OCI-LY7 (cell line): ENCODE results near the gene YBX3. TPM values are rescaled to one million over a fixed set of nuclear protein-coding genes. Genes with fewer than 3 reads are reported as not detected.
A peak's percentile ranks its signal among the peaks of the same experiment; 100 is the strongest.

Source experiments
- BruUV-seq: library from RNA; stranded (reverse); fragments of 400-500 nt; replicated peaks from 2 replicates; lab custom pipeline; 2021; lab: Mats Ljungman, UMichigan
- CTCF ChIA-PET: fragments of 300-600 bp; sonication (Branson Sonifier 250); formaldehyde crosslinking; loops from one replicate; lab custom pipeline; 2022; ENCODE audit warnings: antibody characterized with exemption; ENCODE audit not compliant: unreplicated experiment; lab: Charles Lee
- POLR2A ChIA-PET: fragments of 300-600 bp; sonication (Branson Sonifier 250); formaldehyde crosslinking; loops from one replicate; lab custom pipeline; 2022; ENCODE audit warnings: antibody characterized with exemption; lab: Charles Lee
- DNase-seq: peaks from one replicate; pipeline ENCODE4 v3.0.0-alpha.2; 2015; ENCODE audit warnings: low spot score
- H2AFZ ChIP-seq: fragments of 200-600 bp; sonication (generic), shearing (Covaris generic); 2 replicates; pipeline ENCODE4 v1.6.1; 2014; ENCODE audit warnings: mild to moderate bottlenecking, antibody characterized with exemption, low read length, moderate library complexity
- H3K27ac ChIP-seq: fragments of 200-600 bp; sonication (generic); 2 replicates; pipeline ENCODE4 v1.5.1; 2014; ENCODE audit warnings: mixed run types, low read depth, mild to moderate bottlenecking, moderate library complexity, low read length, inconsistent platforms; ENCODE audit not compliant: poor library complexity, severe bottlenecking
- H3K36me3 ChIP-seq: fragments of 200-600 bp; sonication (generic); 2 replicates; pipeline ENCODE4 v1.6.1; 2014; ENCODE audit warnings: mild to moderate bottlenecking, antibody characterized with exemption, low read length, moderate library complexity, mixed read lengths; ENCODE audit not compliant: insufficient read depth
- H3K4me1 ChIP-seq: fragments of 200-600 bp; sonication (generic); 2 replicates; pipeline ENCODE4 v1.5.1; 2014; ENCODE audit warnings: mild to moderate bottlenecking, low read length; ENCODE audit not compliant: insufficient read depth, poor library complexity, severe bottlenecking
- H3K4me2 ChIP-seq: fragments of 200-600 bp; sonication (generic); 2 replicates; pipeline ENCODE4 v1.6.1; 2014; ENCODE audit warnings: mild to moderate bottlenecking, low read length
- H3K4me3 ChIP-seq: fragments of 200-600 bp; sonication (generic); 2 replicates; pipeline ENCODE4 v1.5.1; 2014; ENCODE audit warnings: mild to moderate bottlenecking, low read depth, low read length; ENCODE audit not compliant: poor library complexity, severe bottlenecking
- H3K79me2 ChIP-seq: fragments of 200-600 bp; sonication (generic); 2 replicates; pipeline ENCODE4 v1.6.1; 2016; ENCODE audit warnings: low read depth, mild to moderate bottlenecking, low read length, moderate library complexity, mixed read lengths; ENCODE audit not compliant: insufficient read depth
- H3K9me2 ChIP-seq: fragments of 200-600 bp; sonication (generic); 2 replicates; pipeline ENCODE4 v1.6.1; 2016; ENCODE audit warnings: mild to moderate bottlenecking, low read length, mixed read lengths; ENCODE audit not compliant: insufficient read depth
- H3K9me3 ChIP-seq: fragments of 200-600 bp; sonication (generic); 2 replicates; pipeline ENCODE4 v1.6.1; 2014; ENCODE audit warnings: mild to moderate bottlenecking, mixed run types, low read length, mixed read lengths
- H4K20me1 ChIP-seq: fragments of 200-600 bp; sonication (generic); 2 replicates; pipeline ENCODE4 v1.6.1; 2014; ENCODE audit warnings: mild to moderate bottlenecking, antibody characterized with exemption, low read length, moderate library complexity, mixed read lengths; ENCODE audit not compliant: insufficient read depth
- EZH2phosphoT487 ChIP-seq: fragments of 200-600 bp; sonication (generic); IDR thresholded peaks from 2 replicates; pipeline ENCODE4 v1.6.1; 2018; ENCODE audit warnings: low read depth, borderline replicate concordance, mild to moderate bottlenecking, mixed run types, antibody characterized with exemption, low read length, moderate library complexity, mixed read lengths
- intact Hi-C: fragments of 100-400 bp; cut with micrococcal nuclease; formaldehyde crosslinking; loops from one replicate; pipeline ENCODE4 v1.10.0; 2022; ENCODE audit not compliant: unreplicated experiment
- total RNA-seq, 2 experiments: library from RNA; depleted of rRNA in 1 of 2; stranded (reverse); fragments of >200 nt in 1 of 2; shearing (Covaris generic) in 1 of 2; gene quantifications; 2 replicates each; pipeline ENCODE4 v1.2.3, GENCODE V29; 2014 to 2022
- TF ChIP-seq, protein P1 (sequence below): fragments of 200-600 bp; sonication (generic); conservative IDR thresholded peaks from 2 replicates; pipeline ENCODE4 v1.5.1; 2014; ENCODE audit warnings: mild to moderate bottlenecking, antibody characterized with exemption, low read length, moderate library complexity, mixed read lengths

The YBX3 gene
- total RNA-seq, 2 experiments from 2014 or later, result 97.5 to 223 TPM

DNA sequence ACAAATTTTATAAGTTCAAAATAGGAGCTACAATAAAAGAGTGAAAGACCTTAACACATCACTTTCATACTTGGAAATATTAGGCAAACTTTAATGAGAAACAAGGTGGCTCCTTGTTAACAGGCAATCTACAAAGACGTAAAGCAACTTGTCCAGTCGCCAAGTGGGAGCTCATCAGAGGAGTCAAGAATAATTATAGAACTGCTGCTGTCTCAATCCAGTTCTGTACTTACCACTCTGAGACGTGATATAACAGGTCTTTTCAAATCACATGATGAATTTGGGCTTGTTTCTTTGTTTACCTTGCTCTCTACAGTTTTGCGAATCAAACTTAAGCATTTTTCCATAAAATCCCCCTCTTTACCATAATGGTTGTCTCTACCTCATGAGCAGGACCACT lies 3.6 kb downstream of the YBX3 start:
- H3K4me1 ChIP-seq, result peaks cover 28% of the 10 kb centered on the region
- no peak overlapping the region for H3K4me3 ChIP-seq
- no TSS peak for BruUV-seq
- 0 out of 2 replicates have a peak overlapping the region, but pooled peaks have one; percentile 75 for H3K4me2 ChIP-seq
- H3K79me2 ChIP-seq, result peaks cover 50% of the 10 kb centered on the region
- peaks cover 43% of the 10 kb centered on the region for H3K36me3 ChIP-seq
- no peaks in the 10 kb centered on the region for H3K9me3 ChIP-seq
- CTCF ChIA-PET, result no interaction called here
- intact Hi-C loops, result no loop called here
- TF ChIP-seq, protein P1, sequence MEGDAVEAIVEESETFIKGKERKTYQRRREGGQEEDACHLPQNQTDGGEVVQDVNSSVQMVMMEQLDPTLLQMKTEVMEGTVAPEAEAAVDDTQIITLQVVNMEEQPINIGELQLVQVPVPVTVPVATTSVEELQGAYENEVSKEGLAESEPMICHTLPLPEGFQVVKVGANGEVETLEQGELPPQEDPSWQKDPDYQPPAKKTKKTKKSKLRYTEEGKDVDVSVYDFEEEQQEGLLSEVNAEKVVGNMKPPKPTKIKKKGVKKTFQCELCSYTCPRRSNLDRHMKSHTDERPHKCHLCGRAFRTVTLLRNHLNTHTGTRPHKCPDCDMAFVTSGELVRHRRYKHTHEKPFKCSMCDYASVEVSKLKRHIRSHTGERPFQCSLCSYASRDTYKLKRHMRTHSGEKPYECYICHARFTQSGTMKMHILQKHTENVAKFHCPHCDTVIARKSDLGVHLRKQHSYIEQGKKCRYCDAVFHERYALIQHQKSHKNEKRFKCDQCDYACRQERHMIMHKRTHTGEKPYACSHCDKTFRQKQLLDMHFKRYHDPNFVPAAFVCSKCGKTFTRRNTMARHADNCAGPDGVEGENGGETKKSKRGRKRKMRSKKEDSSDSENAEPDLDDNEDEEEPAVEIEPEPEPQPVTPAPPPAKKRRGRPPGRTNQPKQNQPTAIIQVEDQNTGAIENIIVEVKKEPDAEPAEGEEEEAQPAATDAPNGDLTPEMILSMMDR, result no peak
- TF ChIP-seq EZH2phosphoT487, result no peak
- no peaks in the 10 kb centered on the region for H3K9me2 ChIP-seq
- peaks cover 19% of the 10 kb centered on the region; the same call in 1 of the 2 replicates for H4K20me1 ChIP-seq
- H3K27ac ChIP-seq, result no peak overlapping the region
- POLR2A ChIA-PET, result interaction anchor here (1.1 to 3.1 kb wide), 5 partner anchors 8 to 106 kb away, joined by 3 to 9 read pairs (median 6); partner anchors contain the start of gene MAGOHB
- DNase-seq, result no peak
- H2AFZ ChIP-seq, result no peak overlapping the region

DNA sequence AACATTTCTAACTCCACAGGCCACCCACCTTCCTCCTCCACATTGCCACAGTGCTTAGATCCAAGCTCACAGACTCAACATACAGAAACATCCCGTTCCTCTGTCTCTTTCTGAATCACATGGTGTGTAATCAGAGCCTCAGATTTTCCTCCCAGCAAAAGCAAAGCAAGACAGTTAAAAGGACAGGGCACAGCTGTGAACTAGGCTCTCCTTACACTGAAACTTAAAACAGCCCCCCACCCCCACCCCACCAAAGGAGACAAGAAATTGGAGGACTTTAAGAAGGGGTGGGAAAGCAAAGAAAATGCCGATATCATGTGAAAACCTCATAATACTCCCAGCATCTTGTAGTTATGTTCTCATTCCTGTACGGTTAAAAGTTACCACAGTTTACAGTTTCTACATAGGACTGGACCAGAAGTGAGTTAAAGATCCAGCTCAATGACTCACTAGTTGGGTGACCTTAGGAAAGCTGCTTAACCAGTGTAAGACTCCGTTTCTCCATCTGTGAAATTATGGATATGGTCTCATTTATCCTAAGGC lies 4.8 kb downstream of the YBX3 start:
- intact Hi-C loops, result no loop called here
- CTCF ChIA-PET, result no interaction called here

More for the DNA sequence above, 4.8 kb downstream of the YBX3 start:
- no peak for DNase-seq
- TF ChIP-seq EZH2phosphoT487, result no peak
- TF ChIP-seq, protein P1, result no peak
- H3K4me2 ChIP-seq, result no peak overlapping the region
- H3K4me1 ChIP-seq, result peaks cover 19% of the 10 kb centered on the region
- H3K27ac ChIP-seq, result no peak overlapping the region
- no peaks in the 10 kb centered on the region for H3K9me3 ChIP-seq
- H3K79me2 ChIP-seq, result peaks cover 44% of the 10 kb centered on the region
- BruUV-seq, result no TSS peak
- no peak overlapping the region for H3K4me3 ChIP-seq
- no peaks in the 10 kb centered on the region for H3K9me2 ChIP-seq
- peaks cover 19% of the 10 kb centered on the region; the same call in 1 of the 2 replicates for H4K20me1 ChIP-seq
- peaks cover 54% of the 10 kb centered on the region for H3K36me3 ChIP-seq
- no peak overlapping the region for H2AFZ ChIP-seq
- POLR2A ChIA-PET, result interaction anchor here (0.5 to 3.1 kb wide), 7 partner anchors 9 to 649 kb away, joined by 3 to 9 read pairs (median 5); partner anchors contain the start of gene MAGOHB
